ENCODE data around the gene TMEM43.
"Not testable (repeated sequence)": the region's sequence is repeated elsewhere in the genome, so short reads cannot be mapped to it uniquely, and the experiment has no call there.

Gene TMEM43

DNA sequence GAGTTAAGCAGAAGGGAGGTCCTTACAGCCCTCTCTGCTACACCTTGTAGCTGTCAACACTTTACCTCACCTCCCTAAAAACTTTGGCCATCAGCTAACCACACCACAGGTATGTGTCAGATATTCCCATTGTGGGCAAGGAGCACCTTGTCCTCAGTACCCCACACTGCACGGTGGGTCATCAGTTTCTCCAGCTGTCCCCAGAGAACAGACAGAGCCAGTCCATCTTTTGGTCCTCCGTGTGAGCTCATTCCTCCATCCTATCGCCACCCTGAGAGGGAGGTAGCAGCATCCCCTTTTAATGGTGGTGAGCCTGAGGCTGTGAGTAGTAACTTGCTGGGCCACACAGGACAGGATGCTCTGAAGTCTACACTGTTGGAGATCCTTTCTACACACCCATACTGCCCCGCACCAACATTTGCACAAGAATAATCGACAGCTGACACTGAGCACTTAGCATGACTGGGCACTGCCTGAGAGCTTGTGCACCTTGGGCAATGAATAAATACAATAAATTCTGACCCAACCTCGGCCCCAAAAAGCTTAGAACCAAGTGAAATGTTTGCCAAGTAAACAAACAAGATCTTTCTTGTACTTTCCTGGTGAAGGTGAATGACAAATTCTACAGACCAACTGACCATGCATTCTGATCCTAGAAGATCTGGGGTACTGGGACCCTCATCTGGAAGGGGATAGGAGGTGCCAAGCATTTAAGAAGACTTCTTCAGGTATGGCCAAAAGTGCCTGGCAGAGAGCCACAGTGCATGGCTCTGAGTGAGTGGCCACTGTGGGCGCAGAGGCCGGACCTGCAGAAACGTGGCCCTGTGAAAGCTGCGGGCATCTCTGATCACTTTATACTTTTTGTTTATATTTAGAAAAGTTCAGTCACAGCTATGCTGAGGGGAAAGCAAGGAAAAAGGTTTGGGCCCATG, 7.1 kb upstream of the TMEM43 start:
- ATAC-seq (ENCODE audit: low read depth) (no peak), DNase-seq (ENCODE audit: low spot score in 2 of 2) (no peak)
- Mint-ChIP-seq H3K4me1 (peaks cover 15% of the 10 kb centered on the region), H3K27ac (no peak overlapping the region), H3K36me3 (peaks cover 19% of the 10 kb centered on the region), H3K27me3 (no peaks in the 10 kb centered on the region), H3K4me3 (no peak overlapping the region), H3K9me3 (no peaks in the 10 kb centered on the region)

DNA sequence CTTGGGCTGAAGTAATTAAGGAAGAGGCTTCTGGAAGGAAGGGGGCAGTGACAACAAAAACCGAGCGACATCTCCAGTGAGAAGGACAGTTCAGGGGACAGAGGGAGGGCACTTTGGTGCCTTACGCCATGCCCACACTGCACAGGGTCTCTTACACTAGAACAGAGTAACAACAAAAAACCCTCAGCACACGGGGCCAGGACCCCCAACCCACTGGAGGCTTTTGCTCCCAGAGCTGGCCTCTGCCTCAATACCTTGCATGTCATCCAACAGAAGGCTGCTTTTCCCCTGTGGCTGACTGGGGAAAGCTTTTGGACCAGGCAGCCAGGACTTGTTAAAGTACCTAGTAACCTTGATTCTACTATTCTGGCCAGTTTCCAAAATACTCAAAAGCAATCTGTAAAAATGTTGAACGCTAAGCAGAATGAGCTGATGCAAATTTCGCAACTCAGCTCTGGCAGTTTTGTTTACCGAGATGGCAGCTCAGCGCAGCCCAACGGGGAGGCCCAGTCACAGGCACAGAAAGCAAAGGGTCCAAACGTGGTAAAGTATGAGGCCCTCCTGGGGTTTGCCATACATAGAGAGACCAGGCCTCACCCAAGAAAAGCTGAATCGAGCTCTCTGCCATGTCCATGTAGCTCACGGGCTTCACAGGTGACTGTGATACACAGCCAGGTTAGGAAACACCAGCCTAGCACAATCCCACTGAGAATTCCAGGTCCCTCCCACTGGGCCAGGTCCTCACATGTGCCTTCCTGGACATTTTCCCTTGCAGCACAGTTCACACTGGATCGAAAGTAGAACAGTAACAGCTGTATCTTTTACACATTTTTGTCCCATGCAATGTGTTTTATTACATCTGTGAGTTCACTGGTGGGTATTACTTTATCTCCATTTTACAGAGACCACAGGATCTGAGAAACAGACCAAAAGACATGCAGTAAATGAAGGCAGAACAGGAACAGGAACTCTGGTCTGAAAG, 6.2 kb upstream of the TMEM43 start:
- H3K4me1 Mint-ChIP-seq = peaks cover 18% of the 10 kb centered on the region
- no peak for DNase-seq (ENCODE audit: low spot score in 2 of 2)
- H3K27me3 Mint-ChIP-seq = no peaks in the 10 kb centered on the region
- H3K27ac Mint-ChIP-seq = no peak overlapping the region
- H3K36me3 Mint-ChIP-seq = peaks cover 16% of the 10 kb centered on the region
- H3K9me3 Mint-ChIP-seq = no peaks in the 10 kb centered on the region
- ATAC-seq (ENCODE audit: low read depth) = no peak
- no peak overlapping the region for H3K4me3 Mint-ChIP-seq

DNA sequence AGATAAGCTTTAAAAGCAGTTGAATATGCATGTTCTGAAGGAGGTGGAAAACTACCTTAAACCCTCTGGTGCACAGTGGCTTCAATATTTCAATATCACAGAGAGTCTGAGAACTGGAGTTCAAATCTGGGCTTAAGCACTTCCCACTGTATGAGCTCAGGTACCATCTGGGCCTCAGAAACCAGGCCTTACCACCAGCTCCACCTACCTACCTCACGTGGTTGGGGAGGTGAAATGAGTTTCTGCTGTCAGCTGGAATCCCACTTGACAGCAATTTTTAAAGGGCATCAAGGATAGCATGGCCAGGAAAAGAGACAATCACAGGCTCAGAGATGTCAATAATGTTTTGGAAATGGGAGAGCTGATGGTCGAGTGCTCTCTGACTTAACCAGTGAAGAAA, 5.2 kb upstream of the TMEM43 start:
- peaks cover 16% of the 10 kb centered on the region for H3K36me3 Mint-ChIP-seq
- peaks cover 22% of the 10 kb centered on the region for H3K4me1 Mint-ChIP-seq
- no peak overlapping the region for H3K27ac Mint-ChIP-seq

DNA sequence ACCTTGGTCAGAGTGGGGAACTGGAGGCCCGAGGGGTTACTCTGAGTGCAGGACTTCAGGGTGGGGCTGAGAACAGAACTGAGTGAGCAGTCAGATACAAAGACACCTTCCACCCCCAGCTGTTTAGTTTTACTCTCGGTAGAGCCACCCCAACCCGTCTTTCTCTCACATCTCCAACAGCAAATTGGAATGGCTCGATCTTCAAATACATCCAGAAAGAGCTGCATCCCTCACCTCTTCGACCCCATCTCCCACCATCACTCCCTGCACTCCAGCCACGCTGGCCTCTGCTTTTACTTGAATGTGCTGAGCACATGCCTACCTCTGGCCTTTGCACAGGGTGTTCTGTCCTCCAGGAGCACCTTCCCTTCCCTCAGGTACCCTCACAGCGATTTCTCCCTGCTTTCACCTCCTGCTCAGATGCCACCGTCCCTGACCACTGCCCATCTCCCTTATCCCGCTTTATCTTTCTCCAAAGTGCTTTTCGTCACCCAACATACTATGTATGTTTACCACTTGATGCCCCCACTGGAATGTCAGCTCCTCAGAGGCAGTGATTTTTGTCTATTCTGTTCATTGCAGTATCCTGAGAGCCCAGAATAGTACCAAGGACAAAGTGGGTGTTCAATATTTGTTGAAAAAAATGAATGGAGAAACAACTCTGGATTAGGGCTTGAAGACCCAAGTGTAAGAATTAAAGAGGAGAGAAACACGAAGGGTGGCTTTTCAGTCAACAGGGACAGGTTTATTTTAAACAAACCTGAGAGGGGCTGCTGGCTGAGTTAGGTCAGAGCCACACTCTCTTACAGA, 4.5 kb upstream of the TMEM43 start:
- H3K4me3 Mint-ChIP-seq = no peak overlapping the region
- no peak for ATAC-seq (ENCODE audit: low read depth)
- peaks cover 16% of the 10 kb centered on the region for H3K36me3 Mint-ChIP-seq
- H3K27me3 Mint-ChIP-seq = no peaks in the 10 kb centered on the region
- no peak for DNase-seq (ENCODE audit: low spot score in 2 of 2)
- H3K4me1 Mint-ChIP-seq = peaks cover 22% of the 10 kb centered on the region
- no peak overlapping the region for H3K27ac Mint-ChIP-seq
- no peaks in the 10 kb centered on the region for H3K9me3 Mint-ChIP-seq

More for the DNA sequence above, 5.2 kb upstream of the TMEM43 start:
- ATAC-seq (ENCODE audit: low read depth) (no peak), DNase-seq (ENCODE audit: low spot score in 2 of 2) (no peak)
- Mint-ChIP-seq H3K4me3 (no peak overlapping the region), H3K27me3 (no peaks in the 10 kb centered on the region), H3K9me3 (no peaks in the 10 kb centered on the region)

DNA sequence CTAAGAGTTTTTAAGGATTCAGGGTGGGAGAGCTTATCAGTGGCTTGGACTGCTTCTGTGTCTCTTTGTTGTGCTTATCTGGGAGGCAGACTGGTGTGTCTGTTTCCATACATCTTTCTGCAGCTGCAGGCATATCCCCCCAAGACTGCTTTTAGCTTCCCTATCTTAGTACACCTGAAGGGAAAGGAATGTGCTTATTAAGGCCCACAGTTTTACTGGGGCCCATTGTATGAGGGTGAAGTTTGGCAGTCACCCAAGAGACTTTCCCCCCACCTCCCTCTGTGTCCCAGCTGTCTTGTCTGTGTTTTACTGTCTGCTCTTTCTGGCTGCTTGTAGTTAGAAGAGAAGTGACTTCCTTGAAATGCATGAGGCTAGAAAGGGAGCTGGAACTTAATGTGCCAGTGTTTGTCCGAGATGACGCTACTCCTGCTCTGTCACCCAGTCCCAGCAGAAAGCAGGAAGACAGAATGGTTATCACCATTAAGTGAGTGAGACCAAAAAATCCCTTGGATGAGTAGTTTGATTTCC, 3.9 kb upstream of the TMEM43 start:
- H3K27me3 Mint-ChIP-seq; H3K9me3 Mint-ChIP-seq; H3K27ac Mint-ChIP-seq; DNase-seq (ENCODE audit: low spot score in 2 of 2); H3K4me3 Mint-ChIP-seq; ATAC-seq (ENCODE audit: low read depth): not testable (repeated sequence)
- Mint-ChIP-seq H3K4me1 (peaks cover 28% of the 10 kb centered on the region), H3K36me3 (peaks cover 16% of the 10 kb centered on the region)

DNA sequence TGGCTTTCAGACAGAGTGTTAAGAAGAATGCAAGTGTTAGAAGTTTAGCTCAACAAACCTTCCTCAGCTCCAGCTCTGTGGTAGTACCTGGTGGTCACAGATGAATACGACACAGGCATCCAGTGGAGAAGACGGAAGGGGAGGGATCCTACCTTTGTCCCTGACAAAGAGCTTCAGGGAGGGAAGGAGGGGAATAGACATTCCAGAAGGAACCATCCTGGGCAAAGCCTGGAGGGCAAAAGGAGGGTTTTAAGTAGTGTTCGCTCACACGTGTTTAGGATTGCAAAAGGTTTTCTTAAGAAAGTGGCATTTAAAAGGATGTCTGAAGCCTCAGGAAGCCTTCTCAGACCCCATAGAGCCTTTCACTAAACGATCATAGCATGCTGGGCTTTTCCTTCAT, 3.0 kb upstream of the TMEM43 start:
- Mint-ChIP-seq H3K4me1 (peaks cover 34% of the 10 kb centered on the region), H3K27ac (no peak overlapping the region)

DNA sequence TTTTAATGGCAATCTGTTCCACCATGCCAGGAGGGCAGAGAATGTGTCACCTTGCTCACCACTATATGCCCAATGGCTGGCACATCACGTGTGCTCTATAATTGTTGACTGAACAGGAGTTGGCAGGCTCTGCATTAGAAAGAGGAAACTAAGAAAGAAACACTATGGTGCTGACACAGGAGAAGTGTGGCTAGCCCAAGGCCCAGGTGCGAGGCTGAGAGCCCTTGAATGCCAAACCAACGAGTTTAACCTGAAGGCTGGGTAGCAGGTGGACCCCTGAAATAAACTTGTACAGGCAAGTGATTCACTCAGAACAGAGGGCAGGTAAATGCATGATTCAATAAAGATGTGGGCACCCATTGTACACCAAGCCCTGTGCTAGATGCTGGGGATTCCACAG, 2.6 kb upstream of the TMEM43 start:
- no peaks in the 10 kb centered on the region for H3K9me3 Mint-ChIP-seq
- H3K4me3 Mint-ChIP-seq = peak overlapping the region; percentile 48
- H3K36me3 Mint-ChIP-seq = peaks cover 16% of the 10 kb centered on the region
- ATAC-seq (ENCODE audit: low read depth) (no peak), DNase-seq (ENCODE audit: low spot score in 2 of 2) (no peak)
- H3K27me3 Mint-ChIP-seq = no peaks in the 10 kb centered on the region
- peaks cover 37% of the 10 kb centered on the region for H3K4me1 Mint-ChIP-seq
- no peak overlapping the region for H3K27ac Mint-ChIP-seq

More for the DNA sequence above, 3.0 kb upstream of the TMEM43 start:
- Mint-ChIP-seq H3K36me3 (peaks cover 16% of the 10 kb centered on the region), H3K9me3 (no peaks in the 10 kb centered on the region), H3K4me3 (peak overlapping the region; percentile 18), H3K27me3 (no peaks in the 10 kb centered on the region)
- ATAC-seq (ENCODE audit: low read depth) (no peak), DNase-seq (ENCODE audit: low spot score in 2 of 2) (no peak)

DNA sequence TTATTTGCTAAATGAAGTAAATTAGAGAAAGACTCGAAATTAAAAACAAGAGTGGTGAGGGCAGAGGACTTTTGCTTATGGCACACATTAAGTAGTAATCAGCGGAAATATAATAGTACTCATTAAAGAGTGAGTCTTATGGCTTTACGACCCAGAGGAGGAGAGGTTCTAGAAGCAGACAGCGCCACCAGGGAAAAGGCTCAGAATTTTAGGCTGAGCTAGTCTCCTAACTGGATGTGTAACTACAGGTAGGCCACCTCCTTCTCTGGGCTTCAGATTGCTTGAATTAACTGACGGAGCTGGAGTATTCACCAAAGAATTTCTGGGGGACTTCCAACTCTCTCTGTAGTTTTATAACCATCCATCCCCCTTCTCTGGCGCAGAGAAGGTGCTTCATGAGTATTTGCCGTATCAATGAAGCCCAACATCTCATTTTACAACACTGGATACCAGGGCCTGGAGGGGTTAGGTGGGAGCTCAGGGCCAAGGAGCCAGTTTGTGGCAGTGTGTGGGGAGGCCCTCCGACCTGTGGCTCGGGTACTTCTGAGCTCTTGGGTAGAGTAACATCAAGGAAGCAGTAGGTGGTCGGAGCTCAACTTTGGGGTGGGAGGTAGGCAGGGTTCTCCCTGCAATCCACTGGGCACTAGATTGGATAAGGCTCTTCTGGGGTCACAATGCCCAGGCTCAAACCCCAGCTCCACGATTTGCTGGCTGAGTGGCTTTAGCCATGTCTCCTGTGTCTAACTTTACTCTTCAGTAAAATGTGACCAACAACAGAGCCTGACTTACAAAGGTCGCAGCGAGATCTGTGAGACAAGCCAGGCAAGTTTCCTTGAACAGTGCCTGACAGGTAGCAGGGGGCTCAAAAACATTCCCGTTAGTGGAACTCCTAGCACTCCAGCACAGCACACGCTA, 1.3 kb upstream of the TMEM43 start:
- DNase-seq (ENCODE audit: low spot score in 2 of 2) (no peak), ATAC-seq (ENCODE audit: low read depth) (no peak)
- Mint-ChIP-seq H3K4me1 (peaks cover 47% of the 10 kb centered on the region), H3K4me3 (peak overlapping the region; percentile 95), H3K27ac (peak overlapping the region; percentile 95), H3K9me3 (no peaks in the 10 kb centered on the region), H3K27me3 (no peaks in the 10 kb centered on the region), H3K36me3 (peaks cover 20% of the 10 kb centered on the region)

DNA sequence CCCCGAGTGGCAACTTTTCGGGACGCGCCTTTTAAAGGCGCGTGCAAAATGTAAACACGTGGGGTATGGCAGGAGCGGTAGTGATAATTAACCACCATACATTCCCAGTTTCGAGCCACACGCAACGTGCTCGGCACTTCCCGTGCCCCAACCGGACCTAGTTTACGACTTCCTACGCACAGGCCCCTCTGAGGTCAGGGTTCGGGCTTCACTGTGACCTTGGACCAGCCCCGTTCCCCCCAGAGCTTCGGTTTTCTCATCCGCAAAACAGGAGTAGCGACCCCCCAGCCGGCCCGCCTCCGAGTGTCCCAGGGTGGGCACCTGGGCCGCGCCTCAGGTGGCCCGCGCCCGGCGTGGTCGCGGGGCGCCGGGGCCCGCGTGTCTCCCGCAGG, 633 bp upstream of the TMEM43 start:
- Mint-ChIP-seq H3K27ac (peak overlapping the region; percentile 95), H3K4me3 (peak overlapping the region; percentile 95), H3K27me3 (no peaks in the 10 kb centered on the region), H3K9me3 (no peaks in the 10 kb centered on the region), H3K36me3 (peaks cover 24% of the 10 kb centered on the region), H3K4me1 (peaks cover 49% of the 10 kb centered on the region)
- no peak for DNase-seq (ENCODE audit: low spot score in 2 of 2)
- peak; percentile 37 for ATAC-seq (ENCODE audit: low read depth)

DNA sequence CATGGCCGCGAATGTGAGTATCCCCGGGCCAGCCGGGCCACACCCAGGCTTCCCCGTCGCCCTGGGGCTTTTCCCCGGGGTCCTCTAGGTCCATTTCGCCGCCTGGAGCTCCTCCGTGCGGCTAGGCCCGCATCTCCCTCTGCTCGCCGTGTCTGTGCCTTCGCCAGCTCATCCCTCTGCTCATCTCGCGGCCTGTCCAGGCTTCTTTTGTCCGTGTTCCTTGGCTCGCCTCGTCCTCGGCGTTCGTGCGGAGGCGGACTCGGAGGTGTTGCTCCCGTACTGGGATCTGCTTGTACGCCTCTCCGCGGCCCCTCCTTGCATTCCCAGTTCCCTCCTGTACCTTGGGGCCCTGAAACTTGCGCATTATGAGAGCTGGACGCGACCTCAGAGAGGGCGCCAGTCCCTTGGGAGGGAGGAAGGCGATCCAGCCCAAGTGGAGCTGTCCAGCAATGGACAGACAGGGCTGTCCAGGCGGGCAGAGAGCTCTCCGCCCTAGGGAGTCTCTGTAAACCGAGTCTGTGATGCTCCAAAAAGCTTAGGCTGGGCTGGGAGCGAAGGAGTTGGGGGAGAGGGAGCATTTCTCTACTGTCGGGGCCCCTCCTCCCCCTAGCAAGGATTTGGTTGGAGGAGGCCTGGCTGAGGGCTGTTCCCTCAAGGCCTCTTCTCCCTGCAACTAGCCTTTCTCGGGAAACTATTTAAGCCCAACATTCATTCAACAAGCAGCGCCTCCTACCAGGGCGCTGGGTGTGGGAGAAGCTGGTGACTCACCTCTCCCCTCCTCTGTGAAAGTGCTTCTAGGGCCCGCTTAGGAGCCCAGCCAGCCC, 553 bp downstream of the TMEM43 start:
- Mint-ChIP-seq H3K4me1 (peaks cover 47% of the 10 kb centered on the region), H3K36me3 (peaks cover 29% of the 10 kb centered on the region), H3K27me3 (no peaks in the 10 kb centered on the region), H3K4me3 (peak overlapping the region; percentile 95), H3K27ac (peak overlapping the region; percentile 95), H3K9me3 (no peaks in the 10 kb centered on the region)
- no peak for DNase-seq (ENCODE audit: low spot score in 2 of 2)
- peak; percentile 23 for ATAC-seq (ENCODE audit: low read depth)

DNA sequence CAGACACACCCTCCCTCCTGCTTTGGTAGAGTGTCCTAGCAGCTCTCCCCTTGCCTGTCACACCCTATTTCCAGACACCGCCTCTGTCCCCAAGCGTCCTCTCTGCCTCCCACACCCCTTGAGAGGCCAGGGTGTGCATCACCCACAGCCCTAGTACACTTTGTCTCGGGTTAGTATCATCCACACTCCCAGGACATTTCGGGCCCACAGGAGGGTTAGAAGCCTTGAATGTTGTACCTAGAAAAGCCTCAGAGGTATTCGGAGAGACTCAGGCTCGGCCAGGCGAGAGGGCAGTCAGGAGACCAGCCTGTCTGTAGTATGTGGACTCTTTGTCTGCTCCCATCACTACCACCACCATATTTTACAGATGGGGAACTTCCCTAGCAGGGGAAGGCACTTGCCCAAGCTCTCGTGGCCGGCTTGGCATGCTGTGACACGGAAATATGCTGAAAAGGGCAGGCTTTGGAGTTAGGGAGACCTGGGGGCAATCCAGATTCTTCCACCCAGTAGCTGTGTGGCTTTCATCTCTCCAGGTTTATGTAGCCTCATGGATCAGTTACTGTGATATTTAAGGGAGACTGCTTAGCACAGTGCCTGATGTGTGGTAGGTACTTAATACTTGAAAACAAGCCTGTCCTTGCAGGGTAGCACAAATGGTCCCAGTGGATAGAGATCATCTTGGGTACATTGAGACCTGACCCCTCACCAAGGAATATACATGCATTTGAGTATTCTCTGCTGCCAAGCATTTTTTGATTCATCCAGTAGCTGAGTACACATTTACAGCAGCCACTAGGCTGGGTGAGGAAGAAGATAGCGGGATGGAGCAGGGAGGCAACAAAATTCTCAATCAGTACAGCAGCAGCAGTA, 1.4 kb downstream of the TMEM43 start:
- no peak for DNase-seq (ENCODE audit: low spot score in 2 of 2)
- H3K4me3 Mint-ChIP-seq = peak overlapping the region; percentile 95
- H3K27me3 Mint-ChIP-seq = no peaks in the 10 kb centered on the region
- H3K36me3 Mint-ChIP-seq = peaks cover 25% of the 10 kb centered on the region
- no peak for ATAC-seq (ENCODE audit: low read depth)
- H3K27ac Mint-ChIP-seq = peak overlapping the region; percentile 95
- H3K9me3 Mint-ChIP-seq = no peaks in the 10 kb centered on the region
- H3K4me1 Mint-ChIP-seq = peaks cover 43% of the 10 kb centered on the region
